ENCODE results near the gene LMAN2L. TPM values are rescaled to one million over a fixed set of nuclear protein-coding genes. Genes with fewer than 3 reads are reported as not detected.

The LMAN2L gene
- total and polyA plus RNA-seq, 4 donors, result 6.4 to 15.1 (median 12.3) TPM

DNA sequence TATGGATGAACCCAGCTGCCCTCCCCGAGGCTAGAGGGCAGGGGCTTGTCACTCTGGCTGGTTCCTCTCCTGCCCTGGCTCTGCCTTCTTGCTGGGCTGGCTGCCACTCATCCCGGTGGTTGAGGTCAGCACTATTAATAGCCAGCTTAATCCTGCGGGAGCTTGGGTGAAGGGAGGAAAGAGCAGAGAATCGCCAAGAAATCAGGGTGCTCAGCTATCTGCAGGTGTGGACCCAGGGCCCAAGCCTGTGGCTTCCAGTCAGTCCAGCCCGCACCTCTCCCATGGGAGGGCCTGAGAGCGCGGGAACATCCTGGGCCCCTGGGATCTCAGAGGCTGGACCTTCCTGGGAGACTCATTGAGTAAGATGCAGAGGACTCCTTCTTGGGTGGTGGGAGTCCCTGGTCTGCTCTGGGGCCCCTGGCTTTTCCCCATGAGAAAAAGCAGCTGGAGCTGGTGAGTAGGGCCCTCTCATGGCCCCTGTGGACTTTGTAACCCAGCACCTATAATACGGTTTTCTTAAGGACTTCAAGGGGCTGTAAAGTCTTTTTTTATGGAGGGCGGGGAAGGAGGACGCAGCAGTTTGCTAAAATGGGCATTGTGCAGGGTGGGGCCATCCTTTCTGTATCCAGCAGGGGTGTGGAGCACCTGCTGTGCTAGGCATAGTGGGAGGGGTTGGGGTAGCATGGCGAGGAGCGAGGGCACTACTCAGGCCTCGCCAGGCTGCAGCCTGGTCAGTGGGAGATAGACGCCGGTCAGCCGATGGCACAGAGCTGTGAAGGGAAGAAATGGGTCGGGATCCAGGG is 48.8 kb upstream of the LMAN2L start:
- no peak for DNase-seq (ENCODE audit: low spot score)
- Histone ChIP-seq H3K27ac (ENCODE audit: low read depth in 1 of 2, low read length in 2 of 2) (peak overlapping the region in 1 of 2 donors; percentile 52), H3K4me1 (ENCODE audit: control insufficient read depth in 4 of 4, insufficient read depth in 4 of 4, low read length in 3 of 4) (peaks cover 1 to 18% (median 9%) of the 10 kb centered on the region in 4 donors), H3K9ac (ENCODE audit: low read depth in 1 of 2, low read length in 2 of 2) (no peak overlapping the region), H3K36me3 (ENCODE audit: control insufficient read depth in 4 of 4, insufficient read depth in 3 of 4, low read depth in 1 of 4, low read length in 3 of 4) (no peaks in the 10 kb centered on the region), H3K27me3 (ENCODE audit: control insufficient read depth in 4 of 4, insufficient read depth in 4 of 4, low read length in 3 of 4) (no peaks in the 10 kb centered on the region), H3K4me3 (ENCODE audit: low read depth in 1 of 3, low read length in 3 of 3) (no peak overlapping the region), H3K9me3 (ENCODE audit: control insufficient read depth in 4 of 4, low read length in 3 of 4) (no peaks in the 10 kb centered on the region)
- WGBS, result 70% methylated on average over 17 of the region's 17 CpGs
- TF ChIP-seq YY1 (IDR thresholded peaks at IDR 0.05) (no peak), SP1 (IDR thresholded peaks at IDR 0.05) (no peak), NR2F2 (IDR thresholded peaks at IDR 0.05) (no peak), HNF4A (conservative IDR thresholded peaks at IDR 0.05) (peak in 1 of 2 donors; percentile 5), EGR1 (IDR thresholded peaks at IDR 0.05; ENCODE audit: low read depth in 2 of 2) (no peak), JUND (IDR thresholded peaks at IDR 0.05) (peak in 1 of 2 donors; percentile 39), GABPA (IDR thresholded peaks at IDR 0.05 in 1 of 2, conservative IDR thresholded peaks at IDR 0.05 in 1 of 2) (no peak), MAX (IDR thresholded peaks at IDR 0.05) (no peak), FOXA1 (IDR thresholded peaks at IDR 0.05) (no peak), RXRA (IDR thresholded peaks at IDR 0.05) (peak; percentile 65 to 66)
- TF ChIP-seq, protein P1, sequence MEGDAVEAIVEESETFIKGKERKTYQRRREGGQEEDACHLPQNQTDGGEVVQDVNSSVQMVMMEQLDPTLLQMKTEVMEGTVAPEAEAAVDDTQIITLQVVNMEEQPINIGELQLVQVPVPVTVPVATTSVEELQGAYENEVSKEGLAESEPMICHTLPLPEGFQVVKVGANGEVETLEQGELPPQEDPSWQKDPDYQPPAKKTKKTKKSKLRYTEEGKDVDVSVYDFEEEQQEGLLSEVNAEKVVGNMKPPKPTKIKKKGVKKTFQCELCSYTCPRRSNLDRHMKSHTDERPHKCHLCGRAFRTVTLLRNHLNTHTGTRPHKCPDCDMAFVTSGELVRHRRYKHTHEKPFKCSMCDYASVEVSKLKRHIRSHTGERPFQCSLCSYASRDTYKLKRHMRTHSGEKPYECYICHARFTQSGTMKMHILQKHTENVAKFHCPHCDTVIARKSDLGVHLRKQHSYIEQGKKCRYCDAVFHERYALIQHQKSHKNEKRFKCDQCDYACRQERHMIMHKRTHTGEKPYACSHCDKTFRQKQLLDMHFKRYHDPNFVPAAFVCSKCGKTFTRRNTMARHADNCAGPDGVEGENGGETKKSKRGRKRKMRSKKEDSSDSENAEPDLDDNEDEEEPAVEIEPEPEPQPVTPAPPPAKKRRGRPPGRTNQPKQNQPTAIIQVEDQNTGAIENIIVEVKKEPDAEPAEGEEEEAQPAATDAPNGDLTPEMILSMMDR (IDR thresholded peaks at IDR 0.05; ENCODE audit: low read depth, low read length, missing input control), result no peak
- TF ChIP-seq, protein P2, sequence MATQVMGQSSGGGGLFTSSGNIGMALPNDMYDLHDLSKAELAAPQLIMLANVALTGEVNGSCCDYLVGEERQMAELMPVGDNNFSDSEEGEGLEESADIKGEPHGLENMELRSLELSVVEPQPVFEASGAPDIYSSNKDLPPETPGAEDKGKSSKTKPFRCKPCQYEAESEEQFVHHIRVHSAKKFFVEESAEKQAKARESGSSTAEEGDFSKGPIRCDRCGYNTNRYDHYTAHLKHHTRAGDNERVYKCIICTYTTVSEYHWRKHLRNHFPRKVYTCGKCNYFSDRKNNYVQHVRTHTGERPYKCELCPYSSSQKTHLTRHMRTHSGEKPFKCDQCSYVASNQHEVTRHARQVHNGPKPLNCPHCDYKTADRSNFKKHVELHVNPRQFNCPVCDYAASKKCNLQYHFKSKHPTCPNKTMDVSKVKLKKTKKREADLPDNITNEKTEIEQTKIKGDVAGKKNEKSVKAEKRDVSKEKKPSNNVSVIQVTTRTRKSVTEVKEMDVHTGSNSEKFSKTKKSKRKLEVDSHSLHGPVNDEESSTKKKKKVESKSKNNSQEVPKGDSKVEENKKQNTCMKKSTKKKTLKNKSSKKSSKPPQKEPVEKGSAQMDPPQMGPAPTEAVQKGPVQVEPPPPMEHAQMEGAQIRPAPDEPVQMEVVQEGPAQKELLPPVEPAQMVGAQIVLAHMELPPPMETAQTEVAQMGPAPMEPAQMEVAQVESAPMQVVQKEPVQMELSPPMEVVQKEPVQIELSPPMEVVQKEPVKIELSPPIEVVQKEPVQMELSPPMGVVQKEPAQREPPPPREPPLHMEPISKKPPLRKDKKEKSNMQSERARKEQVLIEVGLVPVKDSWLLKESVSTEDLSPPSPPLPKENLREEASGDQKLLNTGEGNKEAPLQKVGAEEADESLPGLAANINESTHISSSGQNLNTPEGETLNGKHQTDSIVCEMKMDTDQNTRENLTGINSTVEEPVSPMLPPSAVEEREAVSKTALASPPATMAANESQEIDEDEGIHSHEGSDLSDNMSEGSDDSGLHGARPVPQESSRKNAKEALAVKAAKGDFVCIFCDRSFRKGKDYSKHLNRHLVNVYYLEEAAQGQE (IDR thresholded peaks at IDR 0.05), result no peak

DNA sequence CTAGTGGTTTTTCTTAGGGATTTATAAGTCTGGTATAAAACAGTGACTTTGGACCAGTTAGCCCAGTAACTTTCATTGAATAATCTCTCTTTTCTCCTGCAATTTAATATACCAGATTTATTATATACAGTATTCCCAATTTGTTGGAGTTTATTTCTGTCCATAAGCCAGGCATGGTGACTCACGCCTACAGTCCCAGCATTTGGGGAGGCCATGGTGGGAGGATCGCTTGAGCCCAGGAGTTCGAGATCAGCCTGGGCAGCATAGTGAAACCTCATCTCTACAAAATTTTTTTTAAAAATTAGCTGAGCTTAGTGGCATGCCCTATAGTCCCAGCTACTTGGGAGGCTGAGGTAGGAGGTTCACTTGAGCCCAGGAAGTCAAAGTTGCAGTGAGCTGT is 47.5 kb upstream of the LMAN2L start:
- Histone ChIP-seq H3K27ac (ENCODE audit: low read depth in 1 of 2, low read length in 2 of 2) (no peak overlapping the region), H3K4me1 (ENCODE audit: control insufficient read depth in 4 of 4, insufficient read depth in 4 of 4, low read length in 3 of 4) (peaks cover 1 to 18% (median 7%) of the 10 kb centered on the region in 4 donors), H3K27me3 (ENCODE audit: control insufficient read depth in 4 of 4, insufficient read depth in 4 of 4, low read length in 3 of 4) (no peaks in the 10 kb centered on the region), H3K36me3 (ENCODE audit: control insufficient read depth in 4 of 4, insufficient read depth in 3 of 4, low read depth in 1 of 4, low read length in 3 of 4) (no peaks in the 10 kb centered on the region), H3K4me3 (ENCODE audit: low read depth in 1 of 3, low read length in 3 of 3) (no peak overlapping the region), H3K9ac (ENCODE audit: low read depth in 1 of 2, low read length in 2 of 2) (no peak overlapping the region), H3K9me3 (ENCODE audit: control insufficient read depth in 4 of 4, low read length in 3 of 4) (no peaks in the 10 kb centered on the region)
- 96% methylated on average over 3 of the region's 3 CpGs for WGBS
- no peak for DNase-seq (ENCODE audit: low spot score)
- TF ChIP-seq RXRA (IDR thresholded peaks at IDR 0.05) (no peak), ZBTB33 (IDR thresholded peaks at IDR 0.05) (no peak), RAD21 (IDR thresholded peaks at IDR 0.05) (no peak), JUND (IDR thresholded peaks at IDR 0.05) (no peak), HNF4G (IDR thresholded peaks at IDR 0.05) (no peak), GABPA (IDR thresholded peaks at IDR 0.05 in 1 of 2, conservative IDR thresholded peaks at IDR 0.05 in 1 of 2) (no peak), FOXA2 (IDR thresholded peaks at IDR 0.05) (no peak), MAX (IDR thresholded peaks at IDR 0.05) (no peak), FOXA1 (IDR thresholded peaks at IDR 0.05) (no peak), EGR1 (IDR thresholded peaks at IDR 0.05; ENCODE audit: low read depth in 2 of 2) (no peak)
- TF ChIP-seq, protein P2 (IDR thresholded peaks at IDR 0.05), result no peak
